Naive thymus-derived CD8-positive, alpha-beta T cell (primary cell): Measurements from ENCODE around the gene FHL1. TPM values are rescaled to one million over a fixed set of nuclear protein-coding genes. Genes with fewer than 3 reads are reported as not detected.
A peak's percentile ranks its signal among the peaks of the same experiment; 100 is the strongest.

ENCODE experiments used
- ATAC-seq, 2 donors: fragments of 150-1000 bp; cut with Tn5 transposase in 1 of 2; sonication (Bioruptor Pico), chemical (Tn5 transposase) in 1 of 2; 1 replicate in 1 of 2; 2 replicates in 1 of 2; pipeline ENCODE4 v1.10.0; 2021; ENCODE audit warnings: mild to moderate bottlenecking in 2 of 2, moderate library complexity in 2 of 2
- POLR2A ChIA-PET: fragments of 350-600 bp; sonication (Branson Sonifier 250); formaldehyde crosslinking; loops from one replicate; lab custom pipeline; 2021; ENCODE audit warnings: antibody characterized with exemption; lab: Charles Lee
- DNase-seq, 10 donors: peaks; one replicate each; pipeline versions ENCODE4 v3.0.0 to v3.0.0-alpha.2; 2020 to 2022
- H3K27ac Mint-ChIP-seq, 10 donors: one replicate each; pipeline ENCODE4 v1.8.0; 2020 to 2022; ENCODE audit warnings: mild to moderate bottlenecking in 10 of 10, mixed read lengths in 10 of 10, moderate library complexity in 4 of 10, inconsistent platforms in 1 of 10
- H3K27me3 Mint-ChIP-seq, 5 donors: one replicate each; pipeline ENCODE4 v1.8.0; 2021 to 2022; ENCODE audit warnings: mixed read lengths in 5 of 5
- H3K36me3 Mint-ChIP-seq, 3 donors: one replicate each; pipeline ENCODE4 v1.8.0; 2020 to 2022; ENCODE audit warnings: mixed read lengths in 3 of 3, mild to moderate bottlenecking in 2 of 3, inconsistent platforms in 1 of 3
- H3K4me1 Mint-ChIP-seq, 4 donors: one replicate each; pipeline ENCODE4 v1.8.0; 2021 to 2022; ENCODE audit warnings: mixed read lengths in 4 of 4
- H3K4me3 Mint-ChIP-seq, 10 donors: one replicate each; pipeline ENCODE4 v1.8.0; 2020 to 2022; ENCODE audit warnings: mild to moderate bottlenecking in 10 of 10, mixed read lengths in 10 of 10, moderate library complexity in 6 of 10, inconsistent platforms in 1 of 10
- H3K9me3 Mint-ChIP-seq, 9 donors: one replicate each; pipeline ENCODE4 v1.8.0; 2020 to 2022; ENCODE audit warnings: mixed read lengths in 9 of 9, mild to moderate bottlenecking in 3 of 9, inconsistent platforms in 1 of 9, moderate library complexity in 1 of 9
- polyA plus RNA-seq, 3 donors: library from polyadenylated mRNA; unstranded; fragments of 300-500 nt; fragmentation: Illumina TruSeq; gene quantifications; one replicate each; pipeline ENCODE4 v1.2.3, GENCODE V29; 2021
- total RNA-seq, 8 experiments: library from RNA in 2 of 8; stranded (reverse) in 2 of 8; gene quantifications; one replicate each; pipeline ENCODE4 v1.2.3 and lab custom pipeline; 2021 to 2026

The FHL1 gene
- total and polyA plus RNA-seq, 5 experiments from 2014 or later = 10.8 to 16.6 (median 14.9) TPM

GRCh38 chrX:136194536-136194935 lies 47.2 kb downstream of the FHL1 start:
- peaks cover 0 to 2% (median 0%) of the 10 kb centered on the region in 3 donors for H3K36me3 Mint-ChIP-seq
- H3K4me3 Mint-ChIP-seq = no peak overlapping the region
- peaks cover 13 to 35% (median 24%) of the 10 kb centered on the region in 4 donors for H3K4me1 Mint-ChIP-seq
- no peaks in the 10 kb centered on the region for H3K9me3 Mint-ChIP-seq
- H3K27me3 Mint-ChIP-seq = no peaks in the 10 kb centered on the region
- DNase-seq (no peak), ATAC-seq (no peak)
- POLR2A ChIA-PET = no interaction called here
- H3K27ac Mint-ChIP-seq = no peak overlapping the region

- no peak for ATAC-seq
- Mint-ChIP-seq H3K4me1 (peaks cover 13 to 35% (median 24%) of the 10 kb centered on the region in 4 donors), H3K9me3 (no peaks in the 10 kb centered on the region), H3K27ac (no peak overlapping the region), H3K4me3 (no peak overlapping the region), H3K36me3 (no peaks in the 10 kb centered on the region), H3K27me3 (no peaks in the 10 kb centered on the region)
- no peak for DNase-seq
- POLR2A ChIA-PET = interaction anchor here (0.5 kb wide), 1 partner anchor 139 kb away, joined by 3 read pairs; no protein-coding TSS in a partner anchor
These were observed 47.9 kb downstream of the FHL1 start for GRCh38 chrX:136195247-136195646.

- Mint-ChIP-seq H3K27me3 (no peaks in the 10 kb centered on the region), H3K36me3 (no peaks in the 10 kb centered on the region), H3K9me3 (no peaks in the 10 kb centered on the region), H3K4me1 (peaks cover 13 to 26% (median 22%) of the 10 kb centered on the region in 4 donors), H3K27ac (no peak overlapping the region), H3K4me3 (no peak overlapping the region)
- POLR2A ChIA-PET = no interaction called here
- no peak for DNase-seq
- no peak for ATAC-seq
These were observed 49.4 kb downstream of the FHL1 start for GRCh38 chrX:136196691-136197155.

- no peak for DNase-seq
- Mint-ChIP-seq H3K4me1 (peaks cover 8 to 14% (median 14%) of the 10 kb centered on the region in 4 donors), H3K4me3 (no peak overlapping the region), H3K27ac (no peak overlapping the region), H3K9me3 (no peaks in the 10 kb centered on the region), H3K27me3 (no peaks in the 10 kb centered on the region), H3K36me3 (no peaks in the 10 kb centered on the region)
- ATAC-seq = no peak
- POLR2A ChIA-PET = no interaction called here
These were observed 50.7 kb downstream of the FHL1 start for GRCh38 chrX:136198010-136198409.

GRCh38 chrX:136198678-136199243 lies 51.4 kb downstream of the FHL1 start:
- H3K9me3 Mint-ChIP-seq = no peaks in the 10 kb centered on the region
- H3K27ac Mint-ChIP-seq = no peak overlapping the region
- POLR2A ChIA-PET = no interaction called here
- DNase-seq (no peak), ATAC-seq (no peak)
- no peak overlapping the region for H3K4me3 Mint-ChIP-seq
- no peaks in the 10 kb centered on the region for H3K27me3 Mint-ChIP-seq
- H3K36me3 Mint-ChIP-seq = no peaks in the 10 kb centered on the region
- H3K4me1 Mint-ChIP-seq = peaks cover 7 to 14% (median 13%) of the 10 kb centered on the region in 4 donors

GRCh38 chrX:136199365-136199764 lies 52.0 kb downstream of the FHL1 start:
- POLR2A ChIA-PET = no interaction called here
- peaks cover 4 to 16% (median 14%) of the 10 kb centered on the region in 4 donors for H3K4me1 Mint-ChIP-seq
- H3K9me3 Mint-ChIP-seq = no peaks in the 10 kb centered on the region

GRCh38 chrX:136200466-136200865 lies 53.1 kb downstream of the FHL1 start:
- Mint-ChIP-seq H3K4me3 (no peak overlapping the region), H3K27me3 (no peaks in the 10 kb centered on the region), H3K36me3 (no peaks in the 10 kb centered on the region), H3K4me1 (peaks cover 9 to 24% (median 21%) of the 10 kb centered on the region in 4 donors), H3K9me3 (no peaks in the 10 kb centered on the region), H3K27ac (no peak overlapping the region)
- no peak for ATAC-seq
- DNase-seq = no peak
- POLR2A ChIA-PET = no interaction called here

More at GRCh38 chrX:136199365-136199764, 52.0 kb downstream of the FHL1 start:
- no peaks in the 10 kb centered on the region for H3K36me3 Mint-ChIP-seq
- no peak overlapping the region for H3K27ac Mint-ChIP-seq
- no peaks in the 10 kb centered on the region for H3K27me3 Mint-ChIP-seq
- no peak overlapping the region for H3K4me3 Mint-ChIP-seq
- no peak for DNase-seq
- ATAC-seq = no peak

GRCh38 chrX:136201601-136202000 lies 54.3 kb downstream of the FHL1 start:
- POLR2A ChIA-PET = no interaction called here
- Mint-ChIP-seq H3K27ac (no peak overlapping the region), H3K4me3 (no peak overlapping the region), H3K36me3 (no peaks in the 10 kb centered on the region), H3K4me1 (peaks cover 9 to 24% (median 21%) of the 10 kb centered on the region in 4 donors), H3K27me3 (no peaks in the 10 kb centered on the region), H3K9me3 (no peaks in the 10 kb centered on the region)
- no peak for DNase-seq
- no peak for ATAC-seq

- Mint-ChIP-seq H3K27ac (peak overlapping the region in 1 of 10 donors; percentile 9), H3K4me3 (no peak overlapping the region), H3K36me3 (peaks cover 0 to 2% (median 0%) of the 10 kb centered on the region in 3 donors), H3K9me3 (no peaks in the 10 kb centered on the region), H3K27me3 (no peaks in the 10 kb centered on the region), H3K4me1 (peaks cover 9 to 24% (median 21%) of the 10 kb centered on the region in 4 donors)
- POLR2A ChIA-PET = no interaction called here
- no peak for ATAC-seq
- DNase-seq = no peak
These were observed 55.6 kb downstream of the FHL1 start for GRCh38 chrX:136202889-136203288.

GRCh38 chrX:136203438-136203837 lies 56.1 kb downstream of the FHL1 start:
- H3K9me3 Mint-ChIP-seq = no peaks in the 10 kb centered on the region
- H3K4me1 Mint-ChIP-seq = peaks cover 9 to 24% (median 21%) of the 10 kb centered on the region in 4 donors
- H3K36me3 Mint-ChIP-seq = peaks cover 0 to 2% (median 0%) of the 10 kb centered on the region in 3 donors
- no peaks in the 10 kb centered on the region for H3K27me3 Mint-ChIP-seq
- POLR2A ChIA-PET = no interaction called here
- no peak overlapping the region for H3K4me3 Mint-ChIP-seq
- peak in 1 of 2 donors; percentile 51 for ATAC-seq
- H3K27ac Mint-ChIP-seq = peak overlapping the region in 4 of 10 donors; percentile 9 to 74 (median 52)
- peak in 1 of 10 donors; percentile 17 for DNase-seq

GRCh38 chrX:136203951-136204350 lies 56.6 kb downstream of the FHL1 start:
- POLR2A ChIA-PET = no interaction called here
- H3K27me3 Mint-ChIP-seq = no peaks in the 10 kb centered on the region
- peaks cover 9 to 24% (median 21%) of the 10 kb centered on the region in 4 donors for H3K4me1 Mint-ChIP-seq
- no peaks in the 10 kb centered on the region for H3K9me3 Mint-ChIP-seq
- ATAC-seq (no peak), DNase-seq (no peak)
- H3K36me3 Mint-ChIP-seq = peaks cover 0 to 2% (median 0%) of the 10 kb centered on the region in 3 donors
- peak overlapping the region in 3 of 10 donors; percentile 18 to 74 (median 63) for H3K27ac Mint-ChIP-seq
- no peak overlapping the region for H3K4me3 Mint-ChIP-seq

- POLR2A ChIA-PET = no interaction called here
- no peaks in the 10 kb centered on the region for H3K9me3 Mint-ChIP-seq
- peak in 2 of 10 donors; percentile 2 to 18 for DNase-seq
- peak in 1 of 2 donors; percentile 30 for ATAC-seq
- peaks cover 9 to 27% (median 21%) of the 10 kb centered on the region in 4 donors for H3K4me1 Mint-ChIP-seq
- H3K4me3 Mint-ChIP-seq = peak overlapping the region in 1 of 10 donors; percentile 20
- H3K36me3 Mint-ChIP-seq = peaks cover 0 to 6% (median 0%) of the 10 kb centered on the region in 3 donors
- H3K27me3 Mint-ChIP-seq = no peaks in the 10 kb centered on the region
- peak overlapping the region in 5 of 10 donors; percentile 11 to 58 (median 49) for H3K27ac Mint-ChIP-seq
These were observed 57.2 kb downstream of the FHL1 start for GRCh38 chrX:136204571-136204970.

GRCh38 chrX:136205882-136206380 lies 58.6 kb downstream of the FHL1 start:
- Mint-ChIP-seq H3K4me1 (peaks cover 9 to 36% (median 21%) of the 10 kb centered on the region in 4 donors), H3K4me3 (no peak overlapping the region), H3K27me3 (no peaks in the 10 kb centered on the region), H3K36me3 (peaks cover 0 to 14% (median 2%) of the 10 kb centered on the region in 3 donors), H3K9me3 (no peaks in the 10 kb centered on the region), H3K27ac (peak overlapping the region in 3 of 10 donors; percentile 41 to 59 (median 49))
- DNase-seq (no peak), ATAC-seq (no peak)
- POLR2A ChIA-PET = no interaction called here
